ENCODE measurements around the gene ARL14EPL. TPM values are rescaled to one million over a fixed set of nuclear protein-coding genes. Genes with fewer than 3 reads are reported as not detected.

Gene ARL14EPL
- total RNA-seq, 4 donors from 2014 or later = not detected

- H3K4me3 ChIP-seq (ENCODE audit: low read depth, poor library complexity, severe bottlenecking) = no peak overlapping the region
- intact Hi-C loops (cut with DNase I; ENCODE audit: low total_unique reads) = no loop called here
- WGBS, 2 donors = 47 to 52% methylated on average over 6 of the region's 6 CpGs
- no peak for DNase-seq (ENCODE audit: low spot score in 2 of 2)
- TF ChIP-seq CTCF (IDR thresholded peaks at IDR 0.05) = no peak
- TF ChIP-seq POLR2A (IDR thresholded peaks at IDR 0.05) = no peak
Observed at GRCh38 chr5:116013207-116013785, 19.0 kb upstream of the ARL14EPL start.

DNA sequence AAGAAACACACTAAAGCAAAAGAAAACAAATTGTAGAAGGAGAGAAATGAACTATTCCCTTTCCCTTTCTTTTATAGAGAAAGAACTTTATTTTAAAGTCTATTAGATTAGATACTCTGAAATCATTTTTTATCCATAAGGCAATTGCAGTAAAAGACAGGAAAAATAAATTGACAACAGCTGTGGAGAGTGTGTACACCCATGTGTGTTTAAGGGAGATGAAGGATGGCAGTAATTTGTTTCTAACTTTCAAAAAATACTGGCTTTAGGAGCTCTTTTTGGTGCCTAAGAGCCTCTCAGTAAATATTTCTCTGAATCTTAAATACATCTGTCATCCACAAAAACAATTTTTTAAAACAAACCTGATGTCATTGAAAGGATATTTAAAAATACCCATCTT is 18.3 kb upstream of the ARL14EPL start:
- no peak overlapping the region for H3K4me3 ChIP-seq (ENCODE audit: low read depth, poor library complexity, severe bottlenecking)
- DNase-seq (ENCODE audit: low spot score in 2 of 2) = no peak
- intact Hi-C loops (cut with DNase I; ENCODE audit: low total_unique reads) = no loop called here
- TF ChIP-seq POLR2A (IDR thresholded peaks at IDR 0.05) = no peak
- no peak for TF ChIP-seq CTCF (IDR thresholded peaks at IDR 0.05)

- TF ChIP-seq POLR2A (IDR thresholded peaks at IDR 0.05) = no peak
- no peak for TF ChIP-seq CTCF (IDR thresholded peaks at IDR 0.05)
- intact Hi-C loops (cut with DNase I; ENCODE audit: low total_unique reads) = no loop called here
- H3K4me3 ChIP-seq (ENCODE audit: low read depth, poor library complexity, severe bottlenecking) = no peak overlapping the region
- no peak for DNase-seq (ENCODE audit: low spot score in 2 of 2)
Observed at GRCh38 chr5:116023619-116024018, 8.7 kb upstream of the ARL14EPL start.

DNA sequence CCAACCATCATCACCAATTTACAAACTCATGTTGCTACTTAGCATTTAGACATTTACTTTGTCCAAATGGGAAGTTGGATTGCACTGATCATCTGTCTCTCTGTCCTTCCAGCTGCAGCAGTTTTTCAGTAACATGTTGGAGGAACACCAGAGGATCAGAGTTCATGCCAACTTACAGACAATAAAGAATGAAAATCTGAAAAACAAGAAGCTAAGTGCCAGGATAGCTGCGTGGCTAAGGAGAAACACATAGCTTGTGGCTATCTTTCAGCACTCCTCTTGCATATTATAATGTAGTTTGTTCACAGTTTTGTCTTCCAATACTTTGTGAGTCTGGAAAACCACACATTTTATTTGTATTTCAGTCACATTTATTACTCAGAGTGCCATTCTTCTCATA is 6.4 kb upstream of the ARL14EPL start:
- no peak for TF ChIP-seq POLR2A (IDR thresholded peaks at IDR 0.05)
- TF ChIP-seq CTCF (IDR thresholded peaks at IDR 0.05) = no peak
- no peak for DNase-seq (ENCODE audit: low spot score in 2 of 2)
- 31 to 34% methylated on average over 1 of the region's 1 CpG for WGBS, 2 donors
- intact Hi-C loops (cut with DNase I; ENCODE audit: low total_unique reads) = no loop called here
- H3K4me3 ChIP-seq (ENCODE audit: low read depth, poor library complexity, severe bottlenecking) = no peak overlapping the region

DNA sequence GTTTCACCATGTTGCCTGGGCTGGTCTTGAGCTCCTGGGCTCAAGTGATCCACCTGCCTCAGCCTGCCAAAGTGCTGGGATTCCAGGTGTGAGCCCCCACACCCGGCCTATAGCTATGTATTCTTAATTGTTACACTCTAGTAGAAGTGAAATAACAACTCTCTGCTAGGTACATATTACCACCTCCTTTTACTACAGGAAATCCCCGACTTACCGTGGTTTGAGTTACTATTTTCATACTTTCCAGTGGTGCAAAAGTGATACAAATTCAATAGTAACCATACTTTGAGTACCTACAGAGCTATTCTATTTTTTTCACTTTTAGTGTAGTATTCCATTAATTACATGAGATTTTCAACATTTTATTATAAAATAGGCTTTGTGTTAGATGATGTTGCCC is 719 bp downstream of the ARL14EPL start:
- TF ChIP-seq CTCF (IDR thresholded peaks at IDR 0.05) = no peak
- TF ChIP-seq POLR2A (IDR thresholded peaks at IDR 0.05) = no peak
- H3K4me3 ChIP-seq (ENCODE audit: low read depth, poor library complexity, severe bottlenecking) = no peak overlapping the region
- no peak for DNase-seq (ENCODE audit: low spot score in 2 of 2)
- intact Hi-C loops (cut with DNase I; ENCODE audit: low total_unique reads) = no loop called here
- whole genome bisulfite sequencing, 2 donors = 77 to 87% methylated on average over 3 of the region's 3 CpGs

DNA sequence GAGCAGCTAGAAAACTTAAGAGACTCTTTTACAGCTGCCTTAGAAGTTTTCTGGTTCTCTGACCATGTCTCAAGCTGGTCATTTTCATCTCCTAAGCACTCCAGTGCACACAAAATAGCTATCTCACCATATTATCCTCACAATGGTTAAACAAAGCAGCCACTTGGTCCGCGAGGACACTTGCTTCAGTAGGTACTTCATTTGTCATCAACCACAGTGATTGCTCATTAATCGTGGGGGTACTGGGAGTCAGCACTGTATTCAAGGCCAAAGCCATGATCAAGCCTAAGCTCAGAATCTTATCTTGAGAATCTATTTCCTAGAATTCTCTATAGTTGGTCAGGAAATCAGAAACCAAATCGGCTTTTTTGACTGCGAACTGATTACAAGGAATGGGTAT is 2.9 kb downstream of the ARL14EPL start:
- 89% methylated on average over 5 of the region's 5 CpGs for WGBS, 2 donors

More for the DNA sequence above, 2.9 kb downstream of the ARL14EPL start:
- no peak for DNase-seq (ENCODE audit: low spot score in 2 of 2)
- H3K4me3 ChIP-seq (ENCODE audit: low read depth, poor library complexity, severe bottlenecking) = no peak overlapping the region
- TF ChIP-seq CTCF (IDR thresholded peaks at IDR 0.05) = no peak
- TF ChIP-seq POLR2A (IDR thresholded peaks at IDR 0.05) = no peak
- intact Hi-C loops (cut with DNase I; ENCODE audit: low total_unique reads) = no loop called here

Measured in lower leg skin (tissue), 4 donors.